Thymus (tissue), 11 donors: ENCODE measurements around the gene PDPK1. TPM values are rescaled to one million over a fixed set of nuclear protein-coding genes. Genes with fewer than 3 reads are reported as not detected.
"Not testable (repeated sequence)": the region's sequence is repeated elsewhere in the genome, so short reads cannot be mapped to it uniquely, and the experiment has no call there.

Experiments
- DNase-seq, 9 donors: peaks; one replicate each; pipeline ENCODE4 v3.0.0-alpha.2; 2013; ENCODE audit warnings: low spot score in 9 of 9, low read depth in 6 of 9, missing footprints in 1 of 9
- H3K27ac ChIP-seq, 2 donors: one replicate each; pipeline ENCODE4 v1.5.1; 2013; ENCODE audit warnings: control low read depth in 1 of 2, low read depth in 1 of 2, low read length in 1 of 2, mild to moderate bottlenecking in 1 of 2, moderate library complexity in 1 of 2
- H3K27me3 ChIP-seq, 2 donors: one replicate each; pipeline ENCODE4 v1.5.1; 2013; ENCODE audit warnings: low read length in 1 of 2; ENCODE audit not compliant: control insufficient read depth in 2 of 2, insufficient read depth in 1 of 2
- H3K36me3 ChIP-seq, 2 donors: one replicate each; pipeline ENCODE4 v1.5.1; 2013; ENCODE audit warnings: low read length in 1 of 2, mild to moderate bottlenecking in 1 of 2, moderate library complexity in 1 of 2; ENCODE audit not compliant: control insufficient read depth in 2 of 2, insufficient read depth in 2 of 2
- H3K4me1 ChIP-seq, 2 donors: one replicate each; pipeline ENCODE4 v1.5.1; 2013; ENCODE audit warnings: low read length in 2 of 2; ENCODE audit not compliant: control insufficient read depth in 2 of 2, insufficient read depth in 2 of 2
- H3K4me3 ChIP-seq, 2 donors: one replicate each; pipeline ENCODE4 v1.5.1; 2013; ENCODE audit warnings: low read length in 2 of 2, control low read depth in 1 of 2, mild to moderate bottlenecking in 1 of 2
- H3K9me3 ChIP-seq, 2 donors: one replicate each; pipeline ENCODE4 v1.5.1; 2013; ENCODE audit warnings: low read length in 1 of 2, mild to moderate bottlenecking in 1 of 2; ENCODE audit not compliant: control insufficient read depth in 2 of 2, insufficient read depth in 1 of 2
- WGBS: extraction: QIAGEN DNeasy Blood & Tissue Kit; methylation state at CpG from one replicate; pipeline ENCODE4 v1.1.7; 2013; 5-methylcytosine and 5-hydroxymethylcytosine counted together
- polyA plus RNA-seq: library from polyadenylated mRNA; stranded (reverse); fragments of 200-250 nt; gene quantifications from one replicate; pipeline ENCODE4 v1.2.3, GENCODE V29; 2013
- total RNA-seq: library from RNA; stranded (reverse); fragments of 120-200 nt; gene quantifications from one replicate; pipeline ENCODE4 v1.2.4, GENCODE V29; 2013
- donor health status: healthy.

PDPK1 gene
- total and polyA plus RNA-seq, 2 donors: 14.1 to 17.2 TPM

- no peak for DNase-seq
- H3K4me3 ChIP-seq: no peak overlapping the region
- H3K4me1 ChIP-seq: peaks cover 0 to 12% of the 10 kb centered on the region in 2 donors
- no peaks in the 10 kb centered on the region for H3K27me3 ChIP-seq
- H3K27ac ChIP-seq: no peak overlapping the region
- no peaks in the 10 kb centered on the region for H3K9me3 ChIP-seq
- 97% methylated on average over 15 of the region's 15 CpGs for WGBS
- H3K36me3 ChIP-seq: peaks cover 51 to 71% of the 10 kb centered on the region in 2 donors
Measured at GRCh38 chr16:2591476-2592240, 53.8 kb downstream of the PDPK1 start.

GRCh38 chr16:2592786-2593185 is 55.0 kb downstream of the PDPK1 start:
- no peak overlapping the region for H3K27ac ChIP-seq
- H3K9me3 ChIP-seq: no peaks in the 10 kb centered on the region
- no peak overlapping the region for H3K4me3 ChIP-seq
- H3K36me3 ChIP-seq: peaks cover 52 to 71% of the 10 kb centered on the region in 2 donors
- no peaks in the 10 kb centered on the region for H3K27me3 ChIP-seq
- 96% methylated on average over 16 of the region's 16 CpGs for WGBS
- peaks cover 0 to 12% of the 10 kb centered on the region in 2 donors for H3K4me1 ChIP-seq
- DNase-seq: no peak

GRCh38 chr16:2595393-2596205 is 57.8 kb downstream of the PDPK1 start:
- Histone ChIP-seq H3K4me1 (peaks cover 0 to 12% of the 10 kb centered on the region in 2 donors), H3K9me3 (no peaks in the 10 kb centered on the region), H3K36me3 (peaks cover 41 to 58% of the 10 kb centered on the region in 2 donors), H3K27me3 (no peaks in the 10 kb centered on the region), H3K27ac (no peak overlapping the region), H3K4me3 (no peak overlapping the region)
- DNase-seq: no peak
- WGBS: 97% methylated on average over 27 of the region's 27 CpGs

- H3K27me3 ChIP-seq: no peaks in the 10 kb centered on the region
- peaks cover 0 to 12% of the 10 kb centered on the region in 2 donors for H3K4me1 ChIP-seq
- no peak overlapping the region for H3K27ac ChIP-seq
- no peak for DNase-seq
- H3K9me3 ChIP-seq: no peaks in the 10 kb centered on the region
- peaks cover 38 to 58% of the 10 kb centered on the region in 2 donors for H3K36me3 ChIP-seq
- H3K4me3 ChIP-seq: no peak overlapping the region
- 98% methylated on average over 24 of the region's 24 CpGs for WGBS
Measured at GRCh38 chr16:2596747-2597559, 59.1 kb downstream of the PDPK1 start.

- no peak overlapping the region for H3K4me3 ChIP-seq
- 97% methylated on average over 22 of the region's 22 CpGs for WGBS
- H3K4me1 ChIP-seq: peaks cover 0 to 12% of the 10 kb centered on the region in 2 donors
- DNase-seq: no peak
- no peaks in the 10 kb centered on the region for H3K27me3 ChIP-seq
- peaks cover 38 to 58% of the 10 kb centered on the region in 2 donors for H3K36me3 ChIP-seq
- no peak overlapping the region for H3K27ac ChIP-seq
- no peaks in the 10 kb centered on the region for H3K9me3 ChIP-seq
Measured at GRCh38 chr16:2597560-2597902, 59.7 kb downstream of the PDPK1 start.

- Histone ChIP-seq H3K9me3 (no peaks in the 10 kb centered on the region), H3K27ac (no peak overlapping the region), H3K27me3 (no peaks in the 10 kb centered on the region), H3K4me1 (peaks cover 0 to 7% of the 10 kb centered on the region in 2 donors), H3K4me3 (no peak overlapping the region), H3K36me3 (peaks cover 37 to 52% of the 10 kb centered on the region in 2 donors)
- DNase-seq: no peak
- 98% methylated on average over 21 of the region's 21 CpGs for WGBS
Measured at GRCh38 chr16:2598133-2598641, 60.4 kb downstream of the PDPK1 start.

GRCh38 chr16:2598723-2599122 is 60.9 kb downstream of the PDPK1 start:
- 97% methylated on average over 9 of the region's 9 CpGs for WGBS
- peaks cover 0 to 2% of the 10 kb centered on the region in 2 donors for H3K4me1 ChIP-seq

GRCh38 chr16:2599165-2599564 is 61.3 kb downstream of the PDPK1 start:
- H3K27ac ChIP-seq, H3K4me1 ChIP-seq, DNase-seq, H3K27me3 ChIP-seq, H3K9me3 ChIP-seq, H3K4me3 ChIP-seq: not testable (repeated sequence)
- 98% methylated on average over 4 of the region's 6 CpGs for WGBS
- H3K36me3 ChIP-seq: peaks cover 33 to 43% of the 10 kb centered on the region in 2 donors

More at GRCh38 chr16:2598723-2599122, 60.9 kb downstream of the PDPK1 start:
- Histone ChIP-seq H3K27me3 (no peaks in the 10 kb centered on the region), H3K36me3 (peaks cover 33 to 48% of the 10 kb centered on the region in 2 donors), H3K4me3 (no peak overlapping the region), H3K27ac (no peak overlapping the region), H3K9me3 (no peaks in the 10 kb centered on the region)
- DNase-seq: no peak
